Right renal cortex interstitium (tissue), 3 donors: ENCODE measurements around the gene SLC24A3. TPM values are rescaled to one million over a fixed set of nuclear protein-coding genes. Genes with fewer than 3 reads are reported as not detected.

Source experiments
- DNase-seq, 3 donors: peaks; one replicate each; pipeline ENCODE4 v3.0.0-alpha.2; 2013; ENCODE audit warnings: low read depth in 3 of 3, low spot score in 2 of 3
- polyA plus RNA-seq, 3 donors: library from polyadenylated mRNA; unstranded; fragments of 120-200 nt; gene quantifications; one replicate each; pipeline ENCODE4 v1.2.1, GENCODE V29; 2013; ENCODE audit not compliant: insufficient read length in 3 of 3

The SLC24A3 gene
- polyA plus RNA-seq, 3 donors = 3.4 to 4.2 (median 3.8) TPM

GRCh38 chr20:19723051-19723450 lies 510.6 kb downstream of the SLC24A3 start:
- no peak for DNase-seq

GRCh38 chr20:19723813-19724430 lies 511.5 kb downstream of the SLC24A3 start:
- DNase-seq = no peak

GRCh38 chr20:19725373-19725772 lies 512.9 kb downstream of the SLC24A3 start:
- DNase-seq = no peak

GRCh38 chr20:19725814-19726525 lies 513.5 kb downstream of the SLC24A3 start:
- no peak for DNase-seq

GRCh38 chr20:19727251-19727847 lies 514.9 kb downstream of the SLC24A3 start:
- DNase-seq = no peak

GRCh38 chr20:19729672-19730071 lies 517.2 kb downstream of the SLC24A3 start:
- no peak for DNase-seq

GRCh38 chr20:19730706-19731105 lies 518.3 kb downstream of the SLC24A3 start:
- no peak for DNase-seq

GRCh38 chr20:19734811-19735210 lies 522.4 kb downstream of the SLC24A3 start:
- no peak for DNase-seq

GRCh38 chr20:19735446-19735845 lies 523.0 kb downstream of the SLC24A3 start:
- no peak for DNase-seq

GRCh38 chr20:19737025-19737424 lies 524.6 kb downstream of the SLC24A3 start:
- no peak for DNase-seq

GRCh38 chr20:19738951-19739350 lies 526.5 kb downstream of the SLC24A3 start:
- no peak for DNase-seq

- DNase-seq = no peak
Observed at GRCh38 chr20:19739351-19739750, 526.9 kb downstream of the SLC24A3 start.

GRCh38 chr20:19740512-19740911 lies 528.1 kb downstream of the SLC24A3 start:
- DNase-seq = no peak

GRCh38 chr20:19741924-19742323 lies 529.5 kb downstream of the SLC24A3 start:
- DNase-seq = no peak

- no peak for DNase-seq
Observed at GRCh38 chr20:19742974-19743639, 530.7 kb downstream of the SLC24A3 start.

- no peak for DNase-seq
Observed at GRCh38 chr20:19743640-19743995, 531.2 kb downstream of the SLC24A3 start.

- DNase-seq = no peak
Observed at GRCh38 chr20:19745106-19745505, 532.7 kb downstream of the SLC24A3 start.

GRCh38 chr20:19745584-19745983 lies 533.1 kb downstream of the SLC24A3 start:
- DNase-seq = no peak

- DNase-seq = no peak
Observed at GRCh38 chr20:19746396-19746795, 534.0 kb downstream of the SLC24A3 start.

- DNase-seq = no peak
Observed at GRCh38 chr20:19747903-19748302, 535.5 kb downstream of the SLC24A3 start.

- no peak for DNase-seq
Observed at GRCh38 chr20:19748681-19749080, 536.2 kb downstream of the SLC24A3 start.
